Choroid plexus epithelial cell (primary cell): ENCODE results near the gene NOXO1.

ENCODE experiments used
- DNase-seq: peaks from one replicate; pipeline ENCODE4 v3.0.0-alpha.2; 2010; ENCODE audit warnings: low read depth
- H3K4me3 ChIP-seq: 2 replicates; pipeline ENCODE4 v1.5.1; 2011; ENCODE audit warnings: low read depth, mild to moderate bottlenecking, control low read depth, low read length, moderate library complexity
- CTCF ChIP-seq: conservative IDR thresholded peaks from 2 replicates; pipeline ENCODE4 v1.5.1; 2011; ENCODE audit warnings: low read depth, mild to moderate bottlenecking, control low read depth, inconsistent platforms, low read length, moderate library complexity

NOXO1 gene

GRCh38 chr16:1945559-1946391 is 35.5 kb downstream of the NOXO1 start:
- no peak overlapping the region for H3K4me3 ChIP-seq
- no peak for TF ChIP-seq CTCF
- no peak for DNase-seq

GRCh38 chr16:1944612-1945199 is 36.6 kb downstream of the NOXO1 start:
- no peak overlapping the region for H3K4me3 ChIP-seq
- no peak for TF ChIP-seq CTCF
- no peak for DNase-seq

GRCh38 chr16:1942810-1943726 is 38.2 kb downstream of the NOXO1 start, which contains the start of gene MSRB1:
Gene MSRB1 (minus strand): TSS chr16:1943199. CDS start chr16:1943156, 43 bp downstream.
- peak within 1 kb of the TSS; percentile 85 for H3K4me3 ChIP-seq
- DNase-seq, result peak; percentile 99
- TF ChIP-seq CTCF, result no peak

DNA sequence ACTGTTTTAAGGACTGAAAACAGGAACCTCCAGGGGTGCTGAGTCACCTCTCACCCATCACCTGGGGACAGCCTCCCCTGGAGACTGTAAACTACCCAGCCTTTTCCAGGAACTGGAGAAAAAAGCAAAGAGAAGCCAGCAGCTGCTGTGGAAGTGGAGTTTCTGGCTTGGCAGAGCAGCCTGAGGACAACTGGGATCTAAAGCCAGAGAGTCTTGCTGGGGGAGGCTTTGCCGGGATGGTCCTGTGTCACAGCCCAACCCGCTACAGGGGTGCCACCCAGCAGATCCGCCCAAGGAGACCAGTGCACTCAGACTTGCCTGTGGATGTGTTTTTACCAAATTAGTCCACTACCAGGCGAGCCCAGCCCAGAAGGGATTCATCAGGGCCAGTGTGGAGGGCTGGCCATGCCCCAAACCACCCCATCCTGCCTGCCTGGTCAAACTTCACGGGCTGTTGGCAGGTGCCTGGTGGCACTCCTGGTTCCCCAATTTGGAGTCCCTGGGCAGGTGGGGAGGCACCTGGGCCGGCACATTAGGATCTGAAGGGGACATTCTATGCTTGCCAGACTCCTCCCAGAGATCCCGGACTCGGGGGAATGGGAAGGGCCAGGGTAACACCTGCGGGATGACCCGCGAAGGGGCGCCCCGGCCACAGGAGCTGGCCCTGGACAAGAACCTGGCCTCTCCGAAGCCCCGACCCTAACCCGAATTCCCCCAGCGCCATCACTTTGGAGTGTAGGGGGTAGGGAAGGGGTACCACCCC is 39.0 kb downstream of the NOXO1 start:
- peak overlapping the region; percentile 85 for H3K4me3 ChIP-seq
- no peak for TF ChIP-seq CTCF
- DNase-seq, result peak; percentile 50

- peak; percentile 40 for DNase-seq
- TF ChIP-seq CTCF, result peak; percentile 29
- H3K4me3 ChIP-seq, result peak overlapping the region; percentile 85
Measured at GRCh38 chr16:1941162-1942046, 39.9 kb downstream of the NOXO1 start.
